ENCODE results near the gene F7. TPM values are rescaled to one million over a fixed set of nuclear protein-coding genes. Genes with fewer than 3 reads are reported as not detected.

Gene F7
- total and polyA plus RNA-seq, 2 experiments from 2014 or later: 0.83 TPM; not detected in 1

GRCh38 chr13:113090415-113090770, 15.2 kb upstream of the F7 start:
- peaks cover 5% of the 10 kb centered on the region for H3K27me3 ChIP-seq
- no peak overlapping the region for H3K4me3 ChIP-seq
- no peak for DNase-seq (ENCODE audit: low read depth in 1 of 2, low spot score in 1 of 2)
- H3K27ac ChIP-seq: no peak overlapping the region
- no peaks in the 10 kb centered on the region for H3K9me3 ChIP-seq (ENCODE audit: low read depth)
- no peak for TF ChIP-seq CTCF (IDR thresholded peaks at IDR 0.05; ENCODE audit: low read depth, low read length)
- peaks cover 4% of the 10 kb centered on the region for H3K36me3 ChIP-seq
- H3K4me1 ChIP-seq (ENCODE audit: low read depth): no peaks in the 10 kb centered on the region

GRCh38 chr13:113090806-113091205, 14.8 kb upstream of the F7 start:
- no peak for TF ChIP-seq CTCF (IDR thresholded peaks at IDR 0.05; ENCODE audit: low read depth, low read length)

GRCh38 chr13:113091211-113091771, 14.3 kb upstream of the F7 start:
- Histone ChIP-seq H3K27ac (no peak overlapping the region), H3K4me1 (ENCODE audit: low read depth) (no peaks in the 10 kb centered on the region), H3K36me3 (peaks cover 4% of the 10 kb centered on the region), H3K9me3 (ENCODE audit: low read depth) (no peaks in the 10 kb centered on the region), H3K27me3 (peaks cover 5% of the 10 kb centered on the region), H3K4me3 (no peak overlapping the region)
- TF ChIP-seq CTCF (IDR thresholded peaks at IDR 0.05; ENCODE audit: low read depth, low read length): no peak
- DNase-seq (ENCODE audit: low read depth in 1 of 2, low spot score in 1 of 2): no peak

More at GRCh38 chr13:113090806-113091205, 14.8 kb upstream of the F7 start:
- no peak overlapping the region for H3K4me3 ChIP-seq
- no peak for DNase-seq (ENCODE audit: low read depth in 1 of 2, low spot score in 1 of 2)
- H3K4me1 ChIP-seq (ENCODE audit: low read depth): no peaks in the 10 kb centered on the region
- H3K9me3 ChIP-seq (ENCODE audit: low read depth): no peaks in the 10 kb centered on the region
- H3K27ac ChIP-seq: no peak overlapping the region
- peaks cover 5% of the 10 kb centered on the region for H3K27me3 ChIP-seq
- H3K36me3 ChIP-seq: peaks cover 4% of the 10 kb centered on the region

- Histone ChIP-seq H3K4me3 (no peak overlapping the region), H3K36me3 (peaks cover 4% of the 10 kb centered on the region), H3K4me1 (ENCODE audit: low read depth) (no peaks in the 10 kb centered on the region), H3K27ac (no peak overlapping the region), H3K27me3 (peaks cover 5% of the 10 kb centered on the region), H3K9me3 (ENCODE audit: low read depth) (no peaks in the 10 kb centered on the region)
- DNase-seq (ENCODE audit: low read depth in 1 of 2, low spot score in 1 of 2): no peak
- no peak for TF ChIP-seq CTCF (IDR thresholded peaks at IDR 0.05; ENCODE audit: low read depth, low read length)
These were observed 13.5 kb upstream of the F7 start for GRCh38 chr13:113091891-113092775.

GRCh38 chr13:113092776-113093579, 12.6 kb upstream of the F7 start:
- H3K36me3 ChIP-seq: peaks cover 4% of the 10 kb centered on the region
- H3K9me3 ChIP-seq (ENCODE audit: low read depth): no peaks in the 10 kb centered on the region
- peaks cover 5% of the 10 kb centered on the region for H3K27me3 ChIP-seq
- DNase-seq (ENCODE audit: low read depth in 1 of 2, low spot score in 1 of 2): no peak
- TF ChIP-seq CTCF (IDR thresholded peaks at IDR 0.05; ENCODE audit: low read depth, low read length): no peak
- H3K4me1 ChIP-seq (ENCODE audit: low read depth): no peaks in the 10 kb centered on the region
- no peak overlapping the region for H3K4me3 ChIP-seq
- H3K27ac ChIP-seq: no peak overlapping the region

Measured in cardiac muscle cell (in vitro differentiated cells and primary cell).